HepG2 (cell line): Measurements from ENCODE around the gene SMYD1. TPM values are rescaled to one million over a fixed set of nuclear protein-coding genes. Genes with fewer than 3 reads are reported as not detected.

Experiments used
- FOXA3 ChIP-seq: IDR thresholded peaks from 2 replicates; pipeline ENCODE4 v1.6.1; 2016; ENCODE audit warnings: missing genetic modification reagents, missing compliant biosample characterization
- GRHL1 ChIP-seq: sonication (generic); formaldehyde crosslinking; conservative IDR thresholded peaks from 2 replicates; pipeline ENCODE4 v1.8.0; 2022; ENCODE audit warnings: missing genetic modification reagents
- JUNB ChIP-seq: sonication (generic); formaldehyde crosslinking; IDR thresholded peaks from 2 replicates; pipeline ENCODE4 v1.8.0; 2022; ENCODE audit warnings: missing genetic modification reagents, mild to moderate bottlenecking, borderline replicate concordance
- MAFK ChIP-seq, 2 experiments: IDR thresholded peaks in 1 of 2; conservative IDR thresholded peaks in 1 of 2; 2 replicates each; pipeline ENCODE4 v1.6.1; 2011; ENCODE audit warnings: improper control_type of control experiment in 2 of 2, low read length in 2 of 2
- MLLT10 ChIP-seq: sonication (generic); formaldehyde crosslinking; IDR thresholded peaks from 2 replicates; pipeline ENCODE4 v1.4.0; 2020; ENCODE audit warnings: missing genetic modification reagents
- MYC ChIP-seq: sonication (generic); formaldehyde crosslinking; IDR thresholded peaks from 2 replicates; pipeline ENCODE4 v1.9.0; 2021; ENCODE audit warnings: missing genetic modification reagents, borderline replicate concordance
- RARA ChIP-seq: IDR thresholded peaks from 2 replicates; pipeline ENCODE4 v1.6.1; 2016; ENCODE audit warnings: missing genetic modification reagents, missing compliant biosample characterization
- SMARCE1 ChIP-seq: fragments of 450-650 bp; IDR thresholded peaks from 2 replicates; pipeline ENCODE4 v1.6.1; 2017; ENCODE audit warnings: borderline replicate concordance
- TFAP4 ChIP-seq: sonication (generic); IDR thresholded peaks from 2 replicates; pipeline ENCODE4 v1.6.1; 2016; ENCODE audit warnings: low read depth, borderline replicate concordance
- YEATS2 ChIP-seq: sonication (generic); formaldehyde crosslinking; IDR thresholded peaks from 2 replicates; pipeline ENCODE4 v1.4.0; 2020; ENCODE audit warnings: missing genetic modification reagents, borderline replicate concordance
- ZNF12 ChIP-seq: sonication (generic); formaldehyde crosslinking; IDR thresholded peaks from 2 replicates; pipeline ENCODE4 v1.5.0; 2020; ENCODE audit warnings: missing genetic modification reagents
- ZNF232 ChIP-seq: sonication (generic); formaldehyde crosslinking; IDR thresholded peaks from 2 replicates; pipeline ENCODE4 v1.4.0; 2020; ENCODE audit warnings: missing genetic modification reagents, borderline replicate concordance
- ZNF30 ChIP-seq: sonication (generic); formaldehyde crosslinking; IDR thresholded peaks from 2 replicates; pipeline ENCODE4 v1.5.0; 2020; ENCODE audit warnings: mild to moderate bottlenecking, missing genetic modification reagents
- ZNF318 ChIP-seq: sonication (generic); formaldehyde crosslinking; IDR thresholded peaks from 2 replicates; pipeline ENCODE4 v1.4.0; 2020; ENCODE audit warnings: mild to moderate bottlenecking, missing genetic modification reagents
- ZNF512 ChIP-seq: sonication (generic); formaldehyde crosslinking; IDR thresholded peaks from 2 replicates; pipeline ENCODE4 v1.4.0; 2020; ENCODE audit warnings: mild to moderate bottlenecking, missing genetic modification reagents
- ZNF557 ChIP-seq: sonication (generic); formaldehyde crosslinking; IDR thresholded peaks from 2 replicates; pipeline ENCODE4 v1.4.0; 2020; ENCODE audit warnings: missing genetic modification reagents
- ZNF567 ChIP-seq: sonication (generic); formaldehyde crosslinking; IDR thresholded peaks from 2 replicates; pipeline ENCODE4 v1.8.1; 2023; ENCODE audit warnings: mild to moderate bottlenecking, missing genetic modification reagents, borderline replicate concordance
- polyA plus RNA-seq, 8 experiments: library from polyadenylated mRNA; depleted of rRNA in 3 of 8; stranded (reverse) in 7 of 8; unstranded in 1 of 8; fragments of >200 nt; fragmentation: Illumina TruSeq in 4 of 8; extraction: Trizol in 4 of 8; gene quantifications; 2 replicates each; pipeline versions ENCODE4 v1.2.1 to v1.2.3, GENCODE V29; 2011 to 2016; ENCODE audit warnings: low read depth in 4 of 8, missing spikeins in 1 of 8, mixed read lengths in 1 of 8; ENCODE audit not compliant: insufficient read depth in 1 of 8
- total RNA-seq, 5 experiments: library from RNA; depleted of rRNA; stranded (reverse); fragments of >200 nt; fragmentation: Illumina TruSeq; extraction: Trizol; gene quantifications; 2 replicates each; pipeline ENCODE4 v1.2.3, GENCODE V29; 2016; ENCODE audit warnings: low read depth in 1 of 5

Gene SMYD1
- total and polyA plus RNA-seq, 2 of the 13 experiments (the other 11 are each of a cell fraction or from before 2014, with no cell fraction given) = not detected

GRCh38 chr2:88127888-88128653, 60.4 kb downstream of the SMYD1 start, which contains the start of gene FABP1 (continued):
- TF ChIP-seq ZNF318 (CRISPR knock-in tag) (no peak), MYC (CRISPR knock-in tag) (peak; percentile 57; the same call in 1 of the 2 replicates), RARA (CRISPR knock-in tag) (peak; percentile 96), YEATS2 (CRISPR knock-in tag) (peak; percentile 13; the same call in 1 of the 2 replicates), ZNF567 (CRISPR knock-in tag) (peak; percentile 99), ZNF232 (CRISPR knock-in tag) (peak; percentile 95), ZNF512 (peak; percentile 81), ZNF557 (CRISPR knock-in tag) (no peak), FOXA3 (CRISPR knock-in tag) (peak; percentile 98), MAFK (conservative IDR thresholded peaks at IDR 0.05 in 1 of 2, IDR thresholded peaks at IDR 0.05 in 1 of 2; ENCODE audit: low read length in 2 of 2) (no peak), SMARCE1 (no peak), ZNF30 (CRISPR knock-in tag) (no peak), JUNB (CRISPR knock-in tag) (peak; percentile 72; the same call in 1 of the 2 replicates), GRHL1 (CRISPR knock-in tag) (peak; percentile 28; the same call in 1 of the 2 replicates), TFAP4 (peak; percentile 99), MLLT10 (CRISPR knock-in tag) (no peak; the same call in 1 of the 2 replicates), ZNF12 (CRISPR knock-in tag) (0 out of 2 replicates have a peak, but pooled peaks have one; percentile 19)
